Psoas muscle (tissue), 8 donors: ENCODE measurements around the gene CIAO2B. TPM values are rescaled to one million over a fixed set of nuclear protein-coding genes. Genes with fewer than 3 reads are reported as not detected.

Experiments
- ATAC-seq, 4 donors: fragments of 200-7000 bp; cut with Tn5 transposase; one replicate each; pipeline ENCODE4 v1.9.1; 2020; ENCODE audit warnings: moderate library complexity in 3 of 4, mild to moderate bottlenecking in 2 of 4
- DNase-seq, 2 donors: peaks; one replicate each; pipeline ENCODE4 v3.0.0-alpha.2; 2020
- H3K27ac ChIP-seq: fragments of 200-600 bp; one replicate; pipeline ENCODE4 v1.8.0; 2022
- H3K27me3 ChIP-seq, 3 donors: fragments of 200-600 bp in 1 of 3; one replicate each; pipeline versions ENCODE4 v1.6.1 to v1.8.0; 2013 to 2022; ENCODE audit warnings: low read length in 2 of 3, mild to moderate bottlenecking in 2 of 3, moderate library complexity in 1 of 3; ENCODE audit not compliant: insufficient read depth in 3 of 3
- H3K36me3 ChIP-seq, 2 donors: fragments of 200-600 bp in 1 of 2; one replicate each; pipeline versions ENCODE4 v1.6.1 to v1.8.0; 2013 to 2022; ENCODE audit warnings: low read depth in 1 of 2, mild to moderate bottlenecking in 1 of 2, moderate library complexity in 1 of 2; ENCODE audit not compliant: insufficient read depth in 1 of 2
- H3K4me1 ChIP-seq: fragments of 200-600 bp; one replicate; pipeline ENCODE4 v1.8.0; 2022
- H3K4me3 ChIP-seq: fragments of 200-600 bp; one replicate; pipeline ENCODE4 v1.8.0; 2022; ENCODE audit warnings: mild to moderate bottlenecking
- H3K9me3 ChIP-seq: fragments of 200-600 bp; one replicate; pipeline ENCODE4 v1.8.0; 2022
- CTCF ChIP-seq: fragments of 200-600 bp; IDR thresholded peaks from one replicate; pipeline ENCODE4 v1.8.0; 2022; ENCODE audit warnings: antibody characterized with exemption
- WGBS, 3 donors: extraction: QIAGEN DNeasy Blood & Tissue Kit; methylation state at CpG; one replicate each; pipeline versions ENCODE4 v1.1.6 to v1.1.7; 2013; 5-methylcytosine and 5-hydroxymethylcytosine counted together
- intact Hi-C, 2 donors: fragments of 100-400 bp; cut with DNase I; formaldehyde crosslinking; loops; one replicate each; pipeline versions ENCODE4 v1.11.0 to v1.14.2; 2022
- polyA plus RNA-seq, 3 donors: library from polyadenylated mRNA; stranded (reverse); fragments of 200-250 nt; gene quantifications; one replicate each; pipeline ENCODE4 v1.2.3, GENCODE V29; 2013
- total RNA-seq, 4 donors: library from RNA; stranded (reverse); fragmentation: NEBNext Ultra II Directional in 2 of 4; extraction: Animal tissue kit (Norgen Biotek cat#: 25700) in 2 of 4; gene quantifications; one replicate each; pipeline versions ENCODE4 v1.2.1 to v1.2.4, GENCODE V29; 2021 to 2023
- donor health status: healthy with polysubstance abuse.
- donor health status: DM: no; HTN: no; CAD: no; lungs with moderate emphysema.
- donor health status: Bipolar disorder and iron deficiency.
- donor health status: healthy.
- donor health status: DM: yes; HTN: yes; CAD: no.
- donor health status: DM: no; HTN: no; CAD: no.
- donor health status: DM: no; HTN: no; CAD: no.
- donor health status: DM: yes; HTN: yes; CAD: no.

CIAO2B gene
- total and polyA plus RNA-seq, 7 donors: 145 to 818 (median 346) TPM

- DNase-seq (no peak), ATAC-seq (no peak)
- H3K36me3 ChIP-seq: peaks cover 0 to 6% of the 10 kb centered on the region in 2 donors
- peaks cover 13% of the 10 kb centered on the region for H3K4me1 ChIP-seq
- 41 to 75% (median 53%) methylated on average over 7 of the region's 7 CpGs for WGBS, 3 donors
- H3K27me3 ChIP-seq: no peaks in the 10 kb centered on the region
- TF ChIP-seq CTCF: no peak
- H3K27ac ChIP-seq: peak overlapping the region; percentile 91
- intact Hi-C loops: loop anchor here in 1 of 2 donors (10.0 kb wide), 1 partner anchor 58 kb away; no protein-coding TSS in a partner anchor
- H3K4me3 ChIP-seq: peak overlapping the region; percentile 4
- peaks cover 8% of the 10 kb centered on the region for H3K9me3 ChIP-seq
These were observed 18.4 kb upstream of the CIAO2B start for GRCh38 chr16:66952430-66953110.

- 52 to 61% (median 60%) methylated on average over 4 of the region's 4 CpGs for WGBS, 3 donors
- H3K4me3 ChIP-seq: peak overlapping the region; percentile 77
- peak overlapping the region; percentile 91 for H3K27ac ChIP-seq
- H3K27me3 ChIP-seq: no peaks in the 10 kb centered on the region
- peaks cover 13% of the 10 kb centered on the region for H3K4me1 ChIP-seq
- peaks cover 0 to 6% of the 10 kb centered on the region in 2 donors for H3K36me3 ChIP-seq
- ATAC-seq (peak; percentile 2 to 37 (median 10)), DNase-seq (no peak)
- no peak for TF ChIP-seq CTCF
- H3K9me3 ChIP-seq: peaks cover 8% of the 10 kb centered on the region
- intact Hi-C loops: loop anchor here in 1 of 2 donors (10.0 kb wide), 1 partner anchor 56 kb away; no protein-coding TSS in a partner anchor
These were observed 17.0 kb upstream of the CIAO2B start for GRCh38 chr16:66950971-66951790.

- intact Hi-C loops: loop anchor here in 1 of 2 donors (10.0 kb wide), 1 partner anchor 56 kb away; no protein-coding TSS in a partner anchor
- H3K27me3 ChIP-seq: no peaks in the 10 kb centered on the region
These were observed 16.2 kb upstream of the CIAO2B start for GRCh38 chr16:66950437-66950836.

GRCh38 chr16:66949472-66949871, 15.3 kb upstream of the CIAO2B start:
- 26 to 49% (median 28%) methylated on average over 6 of the region's 6 CpGs for WGBS, 3 donors
- no peak for DNase-seq
- Histone ChIP-seq H3K27ac (peak overlapping the region; percentile 91), H3K27me3 (no peaks in the 10 kb centered on the region), H3K4me3 (peak overlapping the region; percentile 77), H3K4me1 (peaks cover 13% of the 10 kb centered on the region), H3K36me3 (peaks cover 0 to 2% of the 10 kb centered on the region in 2 donors), H3K9me3 (peaks cover 8% of the 10 kb centered on the region)
- intact Hi-C loops: loop anchor here in 1 of 2 donors (5.0 kb wide), 1 partner anchor 52 kb away; no protein-coding TSS in a partner anchor
- peak in 2 of 4 donors; percentile 14 for ATAC-seq
- TF ChIP-seq CTCF: no peak

More at GRCh38 chr16:66950437-66950836, 16.2 kb upstream of the CIAO2B start:
- H3K27ac ChIP-seq: peak overlapping the region; percentile 91
- H3K4me3 ChIP-seq: peak overlapping the region; percentile 77
- H3K4me1 ChIP-seq: peaks cover 13% of the 10 kb centered on the region
- H3K36me3 ChIP-seq: peaks cover 0 to 3% of the 10 kb centered on the region in 2 donors
- no peak for ATAC-seq
- DNase-seq: no peak
- WGBS, 3 donors: 57 to 76% (median 58%) methylated on average over 2 of the region's 2 CpGs
- TF ChIP-seq CTCF: no peak
- peaks cover 8% of the 10 kb centered on the region for H3K9me3 ChIP-seq
